OCI-LY1 (cell line): ENCODE measurements around the gene MLANA.

Source experiments
- H2AFZ ChIP-seq: fragments of 200-600 bp; sonication (generic), shearing (Covaris generic); 2 replicates; pipeline ENCODE4 v1.6.0; 2014; ENCODE audit warnings: antibody characterized with exemption, mild to moderate bottlenecking, low read length
- H3F3A ChIP-seq: fragments of 200-600 bp; sonication (generic), shearing (Covaris generic); 2 replicates; pipeline ENCODE4 v1.6.0; 2014; ENCODE audit warnings: mild to moderate bottlenecking, antibody characterized with exemption, low read length, moderate library complexity; ENCODE audit not compliant: insufficient read depth
- H3K27ac ChIP-seq: fragments of 200-600 bp; sonication (generic); 2 replicates; pipeline ENCODE4 v1.5.1; 2014; ENCODE audit warnings: low read length, mixed run types, mild to moderate bottlenecking, low read depth; ENCODE audit not compliant: poor library complexity, severe bottlenecking
- H3K27me3 ChIP-seq: fragments of 200-600 bp; sonication (generic); 2 replicates; pipeline ENCODE4 v1.6.0; 2014; ENCODE audit warnings: antibody characterized with exemption, mild to moderate bottlenecking, low read length, moderate library complexity; ENCODE audit not compliant: insufficient read depth
- H3K36me3 ChIP-seq: fragments of 200-600 bp; sonication (generic); 2 replicates; pipeline ENCODE4 v1.6.1; 2014; ENCODE audit warnings: mild to moderate bottlenecking, antibody characterized with exemption, low read length, moderate library complexity, mixed read lengths; ENCODE audit not compliant: insufficient read depth
- H3K4me1 ChIP-seq: fragments of 200-600 bp; sonication (generic); 2 replicates; pipeline ENCODE4 v1.5.1; 2014; ENCODE audit warnings: mild to moderate bottlenecking, low read length, moderate library complexity; ENCODE audit not compliant: insufficient read depth, severe bottlenecking
- H3K4me2 ChIP-seq: fragments of 200-600 bp; sonication (generic), shearing (Covaris generic); 2 replicates; pipeline ENCODE4 v1.6.1; 2014; ENCODE audit warnings: low read length
- H3K4me3 ChIP-seq: fragments of 200-600 bp; sonication (generic); 2 replicates; pipeline ENCODE4 v1.5.1; 2014; ENCODE audit warnings: low read length, low read depth, mild to moderate bottlenecking, mixed read lengths; ENCODE audit not compliant: poor library complexity, severe bottlenecking
- H3K79me2 ChIP-seq: fragments of 200-600 bp; shearing (Covaris generic); 2 replicates; pipeline ENCODE4 v1.6.1; 2016; ENCODE audit warnings: mixed run types, low read length, mixed read lengths; ENCODE audit not compliant: insufficient read depth
- H3K9ac ChIP-seq: fragments of 200-600 bp; sonication (generic), shearing (Covaris generic); 2 replicates; pipeline ENCODE4 v1.6.1; 2014; ENCODE audit warnings: mild to moderate bottlenecking, low read length, mixed read lengths
- H3K9me2 ChIP-seq: fragments of 200-600 bp; sonication (generic), shearing (Covaris generic); 2 replicates; pipeline ENCODE4 v1.6.1; 2014; ENCODE audit warnings: low read depth, mild to moderate bottlenecking, low read length, mixed read lengths
- H3K9me3 ChIP-seq: fragments of 200-600 bp; shearing (Covaris generic); 2 replicates; pipeline ENCODE4 v1.6.1; 2014; ENCODE audit warnings: low read length, mixed read lengths
- H4K20me1 ChIP-seq: fragments of 200-600 bp; sonication (generic), shearing (Covaris generic); 2 replicates; pipeline ENCODE4 v1.6.0; 2016; ENCODE audit warnings: mild to moderate bottlenecking, low read length; ENCODE audit not compliant: insufficient read depth
- EZH2 ChIP-seq: fragments of 200-600 bp; sonication (generic), shearing (Covaris generic); IDR thresholded peaks from 2 replicates; pipeline ENCODE4 v1.8.0; 2017; ENCODE audit warnings: borderline replicate concordance, mixed run types, mild to moderate bottlenecking, antibody characterized with exemption, low read length, moderate library complexity, mixed read lengths
- TF ChIP-seq, protein P1 (sequence below): fragments of 200-600 bp; sonication (generic), shearing (Covaris generic); IDR thresholded peaks from 2 replicates; pipeline ENCODE4 v1.5.1; 2017; ENCODE audit warnings: mild to moderate bottlenecking, antibody characterized with exemption, low read length, moderate library complexity, mixed read lengths

MLANA gene

DNA sequence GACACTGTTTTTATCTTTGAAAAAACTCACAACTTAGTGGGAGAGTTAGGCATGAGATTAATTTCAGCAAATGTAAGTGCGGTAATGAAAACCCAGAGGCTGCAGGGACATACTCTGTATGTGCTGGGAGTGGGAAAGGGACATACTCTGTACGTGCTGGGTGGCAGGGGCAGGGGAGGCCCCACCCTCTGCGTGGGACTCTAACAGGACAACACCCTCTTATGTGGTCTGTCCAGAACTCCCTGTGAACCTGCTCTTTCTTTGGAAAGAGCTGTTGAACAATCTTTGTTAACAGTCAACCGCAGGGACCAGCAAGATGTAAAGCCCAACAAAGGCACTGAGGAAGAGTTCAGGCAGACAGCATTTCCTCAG is 2.4 kb downstream of the MLANA start:
- Histone ChIP-seq H3K79me2 (no peaks in the 10 kb centered on the region), H3K4me3 (no peak overlapping the region), H4K20me1 (no peaks in the 10 kb centered on the region), H3K4me1 (no peaks in the 10 kb centered on the region), H3K27ac (no peak overlapping the region), H3K9ac (no peak overlapping the region), H3K27me3 (no peaks in the 10 kb centered on the region), H3K36me3 (no peaks in the 10 kb centered on the region), H3K9me3 (no peaks in the 10 kb centered on the region), H3F3A (no peaks in the 10 kb centered on the region), H3K9me2 (no peaks in the 10 kb centered on the region), H3K4me2 (no peak overlapping the region), H2AFZ (no peak overlapping the region)
- TF ChIP-seq, protein P1, sequence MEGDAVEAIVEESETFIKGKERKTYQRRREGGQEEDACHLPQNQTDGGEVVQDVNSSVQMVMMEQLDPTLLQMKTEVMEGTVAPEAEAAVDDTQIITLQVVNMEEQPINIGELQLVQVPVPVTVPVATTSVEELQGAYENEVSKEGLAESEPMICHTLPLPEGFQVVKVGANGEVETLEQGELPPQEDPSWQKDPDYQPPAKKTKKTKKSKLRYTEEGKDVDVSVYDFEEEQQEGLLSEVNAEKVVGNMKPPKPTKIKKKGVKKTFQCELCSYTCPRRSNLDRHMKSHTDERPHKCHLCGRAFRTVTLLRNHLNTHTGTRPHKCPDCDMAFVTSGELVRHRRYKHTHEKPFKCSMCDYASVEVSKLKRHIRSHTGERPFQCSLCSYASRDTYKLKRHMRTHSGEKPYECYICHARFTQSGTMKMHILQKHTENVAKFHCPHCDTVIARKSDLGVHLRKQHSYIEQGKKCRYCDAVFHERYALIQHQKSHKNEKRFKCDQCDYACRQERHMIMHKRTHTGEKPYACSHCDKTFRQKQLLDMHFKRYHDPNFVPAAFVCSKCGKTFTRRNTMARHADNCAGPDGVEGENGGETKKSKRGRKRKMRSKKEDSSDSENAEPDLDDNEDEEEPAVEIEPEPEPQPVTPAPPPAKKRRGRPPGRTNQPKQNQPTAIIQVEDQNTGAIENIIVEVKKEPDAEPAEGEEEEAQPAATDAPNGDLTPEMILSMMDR = no peak
- no peak for TF ChIP-seq EZH2

DNA sequence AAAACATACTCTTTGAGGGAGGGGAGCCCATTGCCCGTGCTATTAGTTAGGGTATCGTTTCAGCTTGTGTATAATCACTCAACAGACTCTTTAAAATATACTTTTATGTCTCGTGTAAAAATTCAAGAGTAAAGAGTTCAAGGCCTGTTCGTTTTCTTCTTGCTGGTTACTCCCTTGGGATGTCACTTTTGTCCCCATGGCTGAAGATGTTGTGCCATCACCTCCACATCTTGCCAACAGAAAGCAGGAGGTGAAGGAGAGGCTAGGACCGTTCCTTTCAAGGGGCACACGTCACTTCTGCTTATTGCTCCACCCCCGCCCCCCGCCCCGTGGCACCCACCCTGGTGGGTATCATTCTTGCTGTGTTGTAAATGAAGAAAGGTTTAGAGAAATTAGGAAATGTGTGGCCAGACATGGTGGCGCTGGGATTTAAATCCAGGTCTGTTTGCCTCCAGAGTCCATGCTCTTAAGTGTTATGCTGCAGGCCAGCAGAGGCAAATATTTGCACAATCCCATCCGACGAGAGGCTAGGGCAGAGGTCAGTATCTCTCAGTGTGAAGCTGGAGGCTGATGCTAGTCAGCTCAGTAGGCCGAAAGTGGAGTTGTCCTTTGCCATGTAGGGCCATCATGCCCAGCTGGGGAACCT is 3.0 kb downstream of the MLANA start:
- Histone ChIP-seq H3K27ac (no peak overlapping the region), H3K79me2 (no peaks in the 10 kb centered on the region), H4K20me1 (no peaks in the 10 kb centered on the region), H3K9me3 (no peaks in the 10 kb centered on the region), H3K9ac (no peak overlapping the region), H3K4me1 (no peaks in the 10 kb centered on the region), H3F3A (no peaks in the 10 kb centered on the region), H3K36me3 (no peaks in the 10 kb centered on the region), H3K4me3 (no peak overlapping the region), H3K27me3 (no peaks in the 10 kb centered on the region), H2AFZ (no peak overlapping the region), H3K9me2 (no peaks in the 10 kb centered on the region), H3K4me2 (no peak overlapping the region)
- no peak for TF ChIP-seq EZH2
- TF ChIP-seq, protein P1 = no peak

DNA sequence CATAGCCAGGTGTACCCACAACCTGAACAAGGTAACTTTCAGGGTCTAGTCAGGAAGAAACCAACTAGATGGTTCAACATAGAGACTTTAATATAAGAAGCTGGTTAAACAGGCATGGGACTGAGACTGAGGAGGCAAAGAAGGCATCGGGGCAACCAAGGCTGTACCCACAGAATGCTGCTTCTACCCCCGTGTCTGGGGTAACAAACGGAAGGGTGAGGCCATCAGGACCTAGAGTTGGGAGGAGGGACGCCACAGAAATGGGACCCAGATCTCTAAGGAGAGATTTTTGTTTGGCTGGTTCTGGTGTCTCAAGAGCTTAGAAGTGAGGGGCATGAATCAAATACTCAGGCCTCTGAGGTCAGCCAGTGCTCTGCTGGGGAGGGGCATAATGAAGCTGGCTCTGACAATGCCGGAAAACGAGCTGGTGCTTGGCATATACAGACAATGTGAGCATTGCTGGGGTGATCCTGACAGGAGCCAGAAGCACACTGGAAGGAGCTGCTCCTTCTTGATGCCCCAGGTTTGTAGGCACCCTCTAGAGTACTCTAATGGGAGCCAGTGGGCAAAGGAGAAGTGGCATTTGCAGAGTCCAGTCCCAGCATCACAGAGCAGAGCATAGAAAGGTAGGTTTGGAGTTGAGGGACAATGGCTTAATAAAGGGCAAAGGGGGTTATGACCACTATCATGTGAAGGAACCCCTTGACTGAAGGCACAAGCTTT is 3.7 kb downstream of the MLANA start:
- H3K36me3 ChIP-seq = no peaks in the 10 kb centered on the region
- no peaks in the 10 kb centered on the region for H3K4me1 ChIP-seq
- H3K4me3 ChIP-seq = no peak overlapping the region
- H3F3A ChIP-seq = no peaks in the 10 kb centered on the region
- H3K4me2 ChIP-seq = no peak overlapping the region
- H3K9me2 ChIP-seq = no peaks in the 10 kb centered on the region
- no peak overlapping the region for H3K9ac ChIP-seq
- TF ChIP-seq, protein P1 = no peak
- TF ChIP-seq EZH2 = no peak
- H3K9me3 ChIP-seq = no peaks in the 10 kb centered on the region
- H2AFZ ChIP-seq = no peak overlapping the region
- H3K27me3 ChIP-seq = no peaks in the 10 kb centered on the region
- H4K20me1 ChIP-seq = no peaks in the 10 kb centered on the region
- no peak overlapping the region for H3K27ac ChIP-seq
- no peaks in the 10 kb centered on the region for H3K79me2 ChIP-seq
